Vagina (tissue), 2 donors: ENCODE results near the gene ARID1B.

Source experiments
- POLR2A ChIP-seq, 2 donors: fragments of 450-650 bp; IDR thresholded peaks; one replicate each; pipeline ENCODE4 v1.6.1; 2017; ENCODE audit warnings: antibody characterized with exemption in 2 of 2, mild to moderate bottlenecking in 2 of 2, moderate library complexity in 2 of 2
- TF ChIP-seq, protein P1 (sequence below), 3 experiments: fragments of 450-650 bp in 2 of 3; fragments of 200-600 bp in 1 of 3; sonication (generic) in 1 of 3; IDR thresholded peaks; one replicate each; pipeline ENCODE4 v1.5.1; 2017 to 2019; ENCODE audit warnings: antibody characterized with exemption in 3 of 3, mild to moderate bottlenecking in 2 of 3, moderate library complexity in 2 of 3

- TF ChIP-seq, protein P1, sequence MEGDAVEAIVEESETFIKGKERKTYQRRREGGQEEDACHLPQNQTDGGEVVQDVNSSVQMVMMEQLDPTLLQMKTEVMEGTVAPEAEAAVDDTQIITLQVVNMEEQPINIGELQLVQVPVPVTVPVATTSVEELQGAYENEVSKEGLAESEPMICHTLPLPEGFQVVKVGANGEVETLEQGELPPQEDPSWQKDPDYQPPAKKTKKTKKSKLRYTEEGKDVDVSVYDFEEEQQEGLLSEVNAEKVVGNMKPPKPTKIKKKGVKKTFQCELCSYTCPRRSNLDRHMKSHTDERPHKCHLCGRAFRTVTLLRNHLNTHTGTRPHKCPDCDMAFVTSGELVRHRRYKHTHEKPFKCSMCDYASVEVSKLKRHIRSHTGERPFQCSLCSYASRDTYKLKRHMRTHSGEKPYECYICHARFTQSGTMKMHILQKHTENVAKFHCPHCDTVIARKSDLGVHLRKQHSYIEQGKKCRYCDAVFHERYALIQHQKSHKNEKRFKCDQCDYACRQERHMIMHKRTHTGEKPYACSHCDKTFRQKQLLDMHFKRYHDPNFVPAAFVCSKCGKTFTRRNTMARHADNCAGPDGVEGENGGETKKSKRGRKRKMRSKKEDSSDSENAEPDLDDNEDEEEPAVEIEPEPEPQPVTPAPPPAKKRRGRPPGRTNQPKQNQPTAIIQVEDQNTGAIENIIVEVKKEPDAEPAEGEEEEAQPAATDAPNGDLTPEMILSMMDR (IDR thresholded peaks at IDR 0.05) = no peak
- TF ChIP-seq POLR2A (IDR thresholded peaks at IDR 0.05) = no peak
These were observed 441.4 kb downstream of the ARID1B start for GRCh38 chr6:157218371-157219198.
